ENCODE results near the gene CFDP1.
"Not testable (repeated sequence)": the region's sequence is repeated elsewhere in the genome, so short reads cannot be mapped to it uniquely, and the experiment has no call there.

Gene CFDP1

GRCh38 chr16:75458439-75458838 is 25.1 kb upstream of the CFDP1 start:
- DNase-seq: no peak

GRCh38 chr16:75458029-75458428 is 24.7 kb upstream of the CFDP1 start:
- no peak for DNase-seq

- DNase-seq: no peak
Measured at GRCh38 chr16:75457485-75458021, 24.2 kb upstream of the CFDP1 start.

GRCh38 chr16:75456971-75457370 is 23.7 kb upstream of the CFDP1 start:
- no peak for DNase-seq

GRCh38 chr16:75456486-75456885 is 23.2 kb upstream of the CFDP1 start:
- not testable (repeated sequence) for DNase-seq

GRCh38 chr16:75455677-75456076 is 22.4 kb upstream of the CFDP1 start:
- DNase-seq: no peak

DNA sequence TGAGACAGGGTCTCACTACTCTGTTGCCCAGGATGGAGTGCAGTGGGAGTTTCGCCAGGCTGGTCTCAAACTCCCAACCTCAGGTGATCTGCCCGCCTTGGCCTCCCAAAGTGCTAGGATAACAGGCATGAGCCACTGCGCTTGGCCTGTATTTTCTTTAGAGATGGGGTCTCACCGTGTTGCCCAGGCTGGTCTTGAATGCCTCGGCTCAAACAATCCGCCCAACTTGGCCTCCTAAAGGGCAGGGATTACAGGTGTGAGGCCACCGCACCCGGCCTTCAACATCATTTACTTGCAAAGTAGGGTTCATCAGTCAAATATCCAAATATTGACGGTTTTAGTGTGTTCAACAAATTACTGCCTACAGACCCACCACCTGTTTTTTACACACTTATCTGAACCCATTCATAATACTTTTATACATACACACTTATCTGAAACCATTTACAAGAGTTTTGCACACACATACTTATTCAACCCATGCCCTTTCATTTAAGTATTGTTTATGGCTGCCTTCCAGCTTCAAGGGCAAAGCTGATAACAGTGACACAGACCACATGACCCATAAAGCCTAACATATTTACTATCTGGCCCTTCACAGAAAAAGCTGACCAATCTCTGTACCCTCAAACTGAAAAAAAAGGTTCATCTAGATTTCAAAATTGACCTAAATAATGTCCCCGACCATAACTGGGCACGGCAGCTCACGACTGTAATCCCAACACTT is 19.3 kb upstream of the CFDP1 start:
- no peak for DNase-seq

GRCh38 chr16:75446416-75446815 is 13.1 kb upstream of the CFDP1 start:
- DNase-seq: no peak

DNA sequence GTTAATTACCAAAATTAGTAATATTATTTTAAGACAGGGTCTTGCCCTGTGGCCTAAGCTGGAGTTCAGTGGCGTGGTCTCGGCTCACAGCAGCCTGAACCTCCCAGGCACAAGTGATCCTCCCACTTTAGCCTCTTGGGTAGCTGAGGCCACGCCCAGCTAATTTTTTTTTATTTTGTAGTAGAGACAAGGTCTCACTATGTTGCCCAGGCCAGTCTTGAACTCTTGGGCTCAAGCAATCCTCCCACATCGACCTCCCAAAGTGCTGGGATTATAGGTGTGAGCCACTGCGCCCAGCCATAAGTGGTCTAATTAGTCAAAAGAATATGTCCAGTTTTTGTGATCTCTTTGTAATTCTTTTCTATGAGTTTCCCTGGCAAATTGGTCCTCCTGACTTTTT is 12.0 kb upstream of the CFDP1 start:
- DNase-seq: no peak

- DNase-seq: no peak
Measured at GRCh38 chr16:75443298-75443697, 10.0 kb upstream of the CFDP1 start.

DNA sequence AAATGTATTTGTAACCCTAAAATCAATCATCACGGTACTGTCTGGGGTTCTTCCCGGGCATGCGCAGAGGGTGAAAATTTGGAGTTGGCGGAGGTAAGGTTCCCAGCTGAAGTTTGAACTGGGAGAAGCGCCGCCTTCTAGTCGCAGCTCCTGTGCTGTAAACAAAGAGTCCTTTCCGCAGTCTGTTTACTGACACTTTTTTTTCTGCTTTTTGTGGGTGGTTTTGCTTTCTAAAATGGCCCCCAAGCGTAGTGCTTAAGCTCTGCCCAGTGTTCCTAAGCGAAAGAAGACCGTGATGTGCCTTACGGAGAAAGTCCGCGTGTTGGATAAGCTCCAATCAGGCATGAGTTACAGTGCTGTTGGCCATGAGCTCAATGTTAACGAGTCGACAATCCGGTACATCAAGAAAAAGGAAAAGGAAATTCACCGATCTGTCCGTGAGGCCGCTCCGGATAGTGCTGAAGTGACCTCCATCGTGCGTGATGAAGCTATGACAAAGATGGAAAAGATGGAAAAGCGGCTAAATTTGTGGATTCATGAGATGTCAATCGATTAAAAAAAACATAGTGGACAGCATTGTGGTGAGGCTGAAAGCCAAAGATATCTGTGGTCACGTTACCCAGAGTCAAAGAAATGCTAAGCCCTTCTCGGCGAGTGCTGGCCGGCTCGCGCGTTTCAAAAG is 570 bp upstream of the CFDP1 start:
- no peak for DNase-seq

- DNase-seq: no peak
Measured at GRCh38 chr16:75429621-75430403, 3.5 kb downstream of the CFDP1 start.

DNA sequence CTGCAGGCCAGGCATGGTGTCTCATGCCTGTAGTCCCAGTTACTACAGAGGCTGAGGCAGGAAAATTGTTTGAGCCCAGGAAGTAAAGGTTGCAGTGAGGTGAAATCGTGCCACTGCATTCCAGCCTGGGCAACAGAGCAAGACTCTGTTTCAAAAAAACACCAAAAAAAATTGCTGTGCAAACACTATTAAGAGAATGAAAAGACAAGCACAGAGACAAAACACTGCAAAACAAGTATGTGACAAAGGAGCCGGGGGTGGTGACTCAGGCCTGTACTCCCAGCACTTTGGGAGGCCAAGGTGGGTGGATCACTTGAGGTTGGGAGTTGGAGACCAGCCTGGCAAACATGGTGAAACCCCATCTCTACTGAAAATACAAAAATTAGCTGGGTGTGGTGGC is 6.8 kb downstream of the CFDP1 start:
- not testable (repeated sequence) for DNase-seq

DNA sequence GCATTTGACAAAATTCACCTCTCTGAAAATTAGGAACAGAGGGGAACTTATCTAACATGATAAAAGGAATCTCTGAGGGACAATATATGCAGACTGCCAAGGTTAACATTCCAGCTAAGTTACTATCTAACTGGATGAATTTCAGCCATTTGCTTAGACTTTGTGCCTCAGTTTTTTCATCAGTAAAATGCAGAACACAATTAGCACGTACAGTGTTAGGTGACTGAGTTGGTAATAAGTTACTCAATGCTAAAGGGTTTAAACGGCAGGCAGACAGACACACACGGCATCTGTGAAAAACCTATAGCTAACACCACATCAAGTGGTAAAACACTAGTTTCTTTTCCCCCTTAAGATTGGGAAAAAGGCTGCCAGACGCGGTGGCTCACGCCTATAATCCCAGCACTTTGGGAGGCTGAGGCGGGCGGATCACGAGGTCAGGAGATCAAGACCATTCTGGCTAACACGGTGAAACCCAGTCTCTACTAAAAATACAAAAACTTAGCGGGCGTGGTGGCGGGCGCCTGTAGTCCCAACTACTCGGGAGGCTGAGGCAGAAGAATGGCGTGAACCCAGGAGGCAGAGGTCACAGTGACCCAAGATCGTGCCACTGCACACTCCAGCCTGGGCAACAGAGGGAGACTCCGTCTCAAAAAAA is 9.1 kb downstream of the CFDP1 start:
- not testable (repeated sequence) for DNase-seq

GRCh38 chr16:75423723-75424104 is 9.6 kb downstream of the CFDP1 start:
- DNase-seq: no peak

- DNase-seq: no peak
Measured at GRCh38 chr16:75421820-75422126, 11.5 kb downstream of the CFDP1 start.

- no peak for DNase-seq
Measured at GRCh38 chr16:75420987-75421819, 12.1 kb downstream of the CFDP1 start.

- DNase-seq: no peak
Measured at GRCh38 chr16:75416904-75417565, 16.3 kb downstream of the CFDP1 start.

DNA sequence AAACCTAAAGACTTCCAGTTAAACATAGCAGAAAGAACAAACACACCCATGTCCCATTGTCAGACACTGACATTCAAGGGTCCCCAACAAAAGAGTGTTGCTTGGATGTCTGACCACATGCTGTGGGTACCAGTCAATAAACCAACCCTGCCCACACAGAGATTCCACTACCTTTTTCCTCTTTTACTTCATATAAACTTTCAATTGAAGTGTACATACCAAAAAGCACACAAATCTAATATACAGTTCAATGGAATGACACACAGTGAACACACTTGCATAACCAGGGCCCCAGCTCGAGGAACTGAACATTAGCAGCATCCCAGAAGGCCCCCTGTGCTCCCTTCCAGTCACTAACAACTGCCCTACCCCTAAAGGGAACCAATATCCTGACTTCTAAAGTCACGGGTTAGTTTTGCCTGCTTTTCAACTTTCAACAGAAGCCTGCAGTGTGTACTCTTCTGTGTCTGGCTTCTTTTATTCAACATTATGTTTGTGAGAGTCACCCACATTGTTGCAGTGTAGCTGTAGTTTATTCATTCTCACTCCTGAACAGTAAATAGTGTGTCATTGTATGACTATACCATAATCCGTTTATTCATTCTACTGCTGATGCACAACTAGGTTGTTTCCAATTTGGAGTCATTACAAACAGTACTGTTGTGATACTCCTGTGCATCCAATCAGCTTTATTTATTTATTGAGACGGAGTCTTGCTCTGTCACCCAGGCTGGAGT is 18.0 kb downstream of the CFDP1 start:
- no peak for DNase-seq

DNA sequence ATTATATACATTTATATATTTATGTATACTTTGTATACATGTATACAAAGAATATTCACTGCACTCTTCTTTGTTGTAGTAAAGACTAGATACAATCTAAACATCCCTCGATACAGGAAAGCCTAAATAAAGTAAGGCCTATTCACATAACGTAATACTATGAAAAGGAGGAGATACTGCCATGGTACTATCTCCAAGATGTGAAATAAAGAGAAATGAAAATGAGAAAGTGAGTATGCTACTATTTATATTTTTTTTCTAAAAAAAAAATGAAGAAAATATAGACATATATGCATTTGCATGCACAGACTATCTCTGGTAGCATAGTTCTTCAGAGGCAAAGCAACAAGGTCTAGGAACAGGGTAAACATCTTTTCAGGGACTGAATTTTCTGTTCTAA is 19.4 kb downstream of the CFDP1 start:
- DNase-seq: no peak

- DNase-seq: no peak
Measured at GRCh38 chr16:75406943-75407342, 26.4 kb downstream of the CFDP1 start.
